Testis (tissue), 3 donors: ENCODE results near the gene COL26A1. TPM values are rescaled to one million over a fixed set of nuclear protein-coding genes. Genes with fewer than 3 reads are reported as not detected.

Experiments used
- DNase-seq: peaks from one replicate; pipeline ENCODE4 v3.0.0-alpha.2; 2019
- H3K27ac ChIP-seq, 2 donors: fragments of 200-600 bp; sonication (generic); one replicate each; pipeline ENCODE4 v1.5.1; 2019
- H3K27me3 ChIP-seq: fragments of 200-600 bp; sonication (generic); one replicate; pipeline ENCODE4 v1.5.1; 2019
- H3K36me3 ChIP-seq: fragments of 200-600 bp; sonication (generic); one replicate; pipeline ENCODE4 v1.5.1; 2017; ENCODE audit warnings: low read depth; ENCODE audit errors: missing control alignments
- H3K4me1 ChIP-seq: fragments of 200-600 bp; sonication (generic); one replicate; pipeline ENCODE4 v1.5.1; 2019
- H3K4me3 ChIP-seq, 2 donors: fragments of 200-600 bp; sonication (generic); one replicate each; pipeline ENCODE4 v1.5.1; 2017 to 2019
- H3K9me3 ChIP-seq: fragments of 200-600 bp; sonication (generic); one replicate; pipeline ENCODE4 v1.5.1; 2017
- CTCF ChIP-seq, 3 experiments: fragments of 450-650 bp in 2 of 3; fragments of 200-600 bp in 1 of 3; sonication (generic) in 1 of 3; IDR thresholded peaks; one replicate each; pipeline ENCODE4 v1.5.1; 2016 to 2019; ENCODE audit warnings: antibody characterized with exemption in 3 of 3, mild to moderate bottlenecking in 2 of 3, moderate library complexity in 1 of 3
- POLR2A ChIP-seq: fragments of 450-650 bp; IDR thresholded peaks from one replicate; pipeline ENCODE4 v1.6.1; 2017; ENCODE audit warnings: antibody characterized with exemption, mild to moderate bottlenecking, moderate library complexity
- WGBS, 2 donors: methylation state at CpG; one replicate each; pipeline ENCODE4 v1.1.5; 2018; 5-methylcytosine and 5-hydroxymethylcytosine counted together
- intact Hi-C: fragments of 100-400 bp; cut with DNase I; formaldehyde crosslinking; loops from one replicate; pipeline ENCODE4 v1.15.1; 2023; ENCODE audit warnings: low total_unique reads
- polyA plus RNA-seq: library from polyadenylated mRNA; stranded (reverse); fragments of 350-450 nt; fragmentation: Illumina TruSeq; extraction: RNeasy Lipid Tissue Mini Kit (QIAGEN cat#74804); gene quantifications from one replicate; pipeline ENCODE4 v1.2.3, GENCODE V29; 2014; ENCODE audit warnings: low read depth, low replicate concordance; ENCODE audit not compliant: insufficient read depth
- total RNA-seq, 2 donors: library from RNA; depleted of rRNA; stranded (reverse); fragments of >200 nt; gene quantifications; one replicate each; pipeline ENCODE4 v1.2.3, GENCODE V29; 2016

COL26A1 gene
- total and polyA plus RNA-seq, 3 donors from 2014 or later: 0.94 to 3.1 (median 1.1) TPM

GRCh38 chr7:101518336-101518735, 155.7 kb downstream of the COL26A1 start:
- H3K36me3 ChIP-seq: no peaks in the 10 kb centered on the region
- H3K27me3 ChIP-seq: no peaks in the 10 kb centered on the region
- H3K4me1 ChIP-seq: peaks cover 3% of the 10 kb centered on the region
- intact Hi-C loops: no loop called here
- no peak overlapping the region for H3K4me3 ChIP-seq
- H3K27ac ChIP-seq: no peak overlapping the region
- 49 to 63% methylated on average over 8 to 9 of the region's 9 CpGs for WGBS, 2 donors
- no peak for DNase-seq
- H3K9me3 ChIP-seq: no peaks in the 10 kb centered on the region
- TF ChIP-seq POLR2A (no peak), CTCF (IDR thresholded peaks at IDR 0.05) (no peak)

GRCh38 chr7:101519324-101520023, 156.8 kb downstream of the COL26A1 start:
- intact Hi-C loops: no loop called here
- no peaks in the 10 kb centered on the region for H3K36me3 ChIP-seq
- no peak for DNase-seq
- no peaks in the 10 kb centered on the region for H3K9me3 ChIP-seq
- H3K4me3 ChIP-seq: no peak overlapping the region
- TF ChIP-seq CTCF (IDR thresholded peaks at IDR 0.05): no peak
- no peak for TF ChIP-seq POLR2A
- peaks cover 3% of the 10 kb centered on the region for H3K4me1 ChIP-seq
- WGBS, 2 donors: 62 to 64% methylated on average over 8 to 12 of the region's 12 CpGs
- no peak overlapping the region for H3K27ac ChIP-seq
- no peaks in the 10 kb centered on the region for H3K27me3 ChIP-seq

- no peak overlapping the region for H3K27ac ChIP-seq
- no peaks in the 10 kb centered on the region for H3K27me3 ChIP-seq
- intact Hi-C loops: no loop called here
- H3K4me1 ChIP-seq: peaks cover 3% of the 10 kb centered on the region
- no peaks in the 10 kb centered on the region for H3K36me3 ChIP-seq
- no peaks in the 10 kb centered on the region for H3K9me3 ChIP-seq
- WGBS, 2 donors: 90 to 91% methylated on average over 5 of the region's 5 CpGs
- no peak overlapping the region for H3K4me3 ChIP-seq
- DNase-seq: no peak
- TF ChIP-seq CTCF (IDR thresholded peaks at IDR 0.05): no peak
- no peak for TF ChIP-seq POLR2A
Measured at GRCh38 chr7:101521430-101521925, 158.8 kb downstream of the COL26A1 start.

GRCh38 chr7:101522021-101522420, 159.3 kb downstream of the COL26A1 start:
- TF ChIP-seq CTCF (IDR thresholded peaks at IDR 0.05): no peak
- no peak for TF ChIP-seq POLR2A
- no peaks in the 10 kb centered on the region for H3K36me3 ChIP-seq
- H3K27ac ChIP-seq: no peak overlapping the region
- DNase-seq: no peak
- H3K4me3 ChIP-seq: no peak overlapping the region
- intact Hi-C loops: no loop called here
- H3K27me3 ChIP-seq: no peaks in the 10 kb centered on the region
- H3K9me3 ChIP-seq: no peaks in the 10 kb centered on the region
- peaks cover 3% of the 10 kb centered on the region for H3K4me1 ChIP-seq
- 81 to 84% methylated on average over 5 of the region's 5 CpGs for WGBS, 2 donors
